Measurements from ENCODE around the gene CCDC201. TPM values are rescaled to one million over a fixed set of nuclear protein-coding genes. Genes with fewer than 3 reads are reported as not detected.

CCDC201 gene, protein sequence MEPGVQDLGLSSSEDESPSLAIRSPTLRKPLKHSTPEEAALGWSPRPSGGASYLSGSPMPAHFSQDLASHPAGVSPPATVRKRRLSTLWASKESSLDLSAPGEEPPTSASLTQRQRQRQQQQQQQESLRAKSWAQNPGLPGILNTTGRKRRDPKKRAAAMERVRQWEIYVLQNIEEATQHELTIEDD
- total RNA-seq = not detected

GRCh38 chr7:45873035-45873354 is at the start of gene CCDC201:
Gene CCDC201, minus strand, starts transcription at chr7:45873082. Its CDS starts 75 bp downstream, at chr7:45873007.
- no peak for DNase-seq (ENCODE audit: low spot score)

GRCh38 chr7:45921699-45922519 is 49.0 kb upstream of the CCDC201 start:
- DNase-seq (ENCODE audit: low spot score) = peak; percentile 77

DNA sequence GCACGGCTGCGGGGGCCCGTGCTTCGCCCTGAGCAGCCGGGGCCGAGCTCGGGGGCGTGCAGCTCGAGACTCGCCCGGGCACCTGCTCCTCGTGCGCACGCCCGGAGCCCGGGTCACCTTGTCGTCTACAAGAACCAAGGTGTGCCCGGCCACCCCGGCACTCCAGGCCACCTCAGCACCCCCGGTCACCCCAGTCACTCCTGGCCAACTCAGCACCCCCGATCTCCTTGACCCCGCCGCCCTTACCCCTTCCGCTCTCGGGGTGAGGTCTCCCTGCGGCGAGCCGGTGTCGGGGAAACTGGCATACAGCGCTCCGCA is 48.5 kb upstream of the CCDC201 start:
- DNase-seq (ENCODE audit: low spot score) = no peak

- no peak for DNase-seq (ENCODE audit: low spot score)
Measured at GRCh38 chr7:45920502-45921380, 47.9 kb upstream of the CCDC201 start, which contains the start of gene IGFBP3. Gene IGFBP3, minus strand, starts transcription at chr7:45921272. Its CDS starts 132 bp downstream, at chr7:45921140.

DNA sequence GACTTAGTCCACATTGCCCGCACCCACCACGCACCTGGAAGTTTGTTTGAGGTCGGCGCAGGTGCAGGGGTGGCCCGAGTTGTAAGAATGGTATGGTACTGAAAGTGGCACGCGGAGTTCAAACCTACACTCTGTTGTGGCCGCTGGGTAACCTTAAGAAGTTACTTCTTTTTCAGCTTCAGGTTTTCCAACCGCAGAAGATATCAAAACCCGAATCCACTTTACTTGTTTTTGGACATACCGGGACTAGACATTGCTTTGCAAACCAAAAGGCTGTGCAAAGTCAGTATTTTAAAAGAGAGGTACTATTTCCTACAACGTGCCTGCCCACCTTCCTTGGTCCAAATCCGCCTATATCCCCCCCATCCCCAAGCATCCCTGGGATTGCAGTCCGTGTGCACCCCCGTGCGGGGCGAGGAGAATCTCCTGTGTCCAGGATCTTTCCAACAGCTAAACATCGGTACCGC is 47.1 kb upstream of the CCDC201 start:
- no peak for DNase-seq (ENCODE audit: low spot score)

DNA sequence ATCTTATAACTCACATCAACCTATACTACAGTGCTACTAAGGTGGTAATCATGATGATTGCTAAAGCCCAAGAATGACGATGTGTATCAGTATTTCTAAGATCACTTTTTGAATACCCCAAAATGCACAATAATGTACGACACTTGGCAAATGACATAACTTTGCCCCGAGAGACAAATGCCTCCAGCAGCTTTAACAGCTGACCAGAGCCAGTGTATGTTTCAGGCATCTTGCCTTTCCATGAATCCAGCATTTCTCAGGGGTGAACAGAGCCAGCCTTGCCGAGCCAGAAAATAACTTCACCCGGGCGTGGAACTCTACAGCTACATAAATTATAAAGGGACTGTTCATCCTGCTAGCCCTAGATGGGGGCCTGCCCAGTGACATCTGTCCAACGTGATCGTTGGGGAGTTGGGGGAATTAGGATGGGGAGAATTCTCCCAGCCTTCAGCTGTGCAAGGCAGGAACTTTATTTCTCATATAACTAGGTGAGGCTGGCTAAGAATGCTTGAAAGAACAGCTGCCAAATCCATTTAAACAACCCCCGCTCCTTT is 46.4 kb upstream of the CCDC201 start:
- no peak for DNase-seq (ENCODE audit: low spot score)

DNA sequence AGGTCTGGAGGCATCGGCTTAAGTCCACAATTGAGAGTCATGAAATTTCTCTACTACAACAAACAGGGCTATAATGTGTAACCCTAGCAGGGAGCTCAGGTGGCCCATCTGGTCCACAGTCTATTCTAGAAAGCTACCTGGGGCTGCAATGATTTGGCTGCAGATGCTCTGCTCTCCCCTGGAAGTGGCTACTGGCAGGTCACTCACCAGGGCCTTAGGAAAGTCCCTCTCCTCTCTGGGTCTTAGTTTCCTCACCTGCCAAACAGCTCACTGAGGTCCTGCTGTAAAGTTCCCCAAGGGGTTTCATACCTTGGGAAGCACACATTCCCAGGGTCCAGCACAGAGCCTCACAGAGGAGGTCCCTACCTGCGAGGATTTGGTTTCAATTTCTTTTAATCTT is 45.7 kb upstream of the CCDC201 start:
- no peak for DNase-seq (ENCODE audit: low spot score)

DNA sequence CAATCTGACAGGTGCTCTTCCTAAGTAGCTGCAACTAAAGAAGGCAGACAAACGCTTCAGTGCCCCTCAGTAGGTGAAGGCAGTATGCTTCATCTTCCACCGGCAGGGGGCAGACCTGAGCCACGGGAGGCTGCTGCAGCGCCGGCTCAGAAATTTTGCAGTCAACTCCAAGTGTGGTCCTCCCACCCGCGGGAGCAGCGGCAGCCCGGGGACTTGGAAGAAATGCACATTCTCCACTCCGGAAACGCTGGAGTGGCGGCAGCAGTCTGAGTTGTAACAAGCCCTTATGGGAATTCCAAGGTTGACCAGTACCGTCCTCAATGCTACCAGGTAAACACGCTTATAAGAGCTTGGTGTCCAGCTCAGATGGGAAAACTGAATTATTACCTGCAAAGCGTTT is 44.8 kb upstream of the CCDC201 start:
- DNase-seq (ENCODE audit: low spot score) = peak; percentile 83

- DNase-seq (ENCODE audit: low spot score) = no peak
Measured at GRCh38 chr7:45917064-45917463, 44.2 kb upstream of the CCDC201 start.

- no peak for DNase-seq (ENCODE audit: low spot score)
Measured at GRCh38 chr7:45915606-45916005, 42.7 kb upstream of the CCDC201 start.

DNA sequence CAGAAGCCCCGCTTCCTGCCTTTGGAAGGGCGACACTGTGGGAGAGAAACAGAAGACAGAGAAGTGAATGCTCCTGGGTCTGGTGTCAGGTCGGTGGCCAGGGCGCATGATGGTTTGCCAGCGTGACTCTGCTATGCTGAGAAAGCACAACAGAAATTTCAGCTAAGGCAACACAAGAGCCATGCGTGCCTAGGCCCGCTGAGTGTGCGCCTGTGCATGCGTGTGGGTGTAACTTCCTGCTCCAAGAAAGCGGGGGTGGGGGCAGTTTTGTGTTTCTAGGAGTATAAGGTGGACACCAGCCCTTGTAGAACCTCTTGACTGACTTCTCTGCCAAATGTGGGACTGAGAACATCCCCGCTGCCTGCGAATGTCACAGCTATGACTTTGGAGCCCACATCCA is 42.0 kb upstream of the CCDC201 start:
- DNase-seq (ENCODE audit: low spot score) = no peak

DNA sequence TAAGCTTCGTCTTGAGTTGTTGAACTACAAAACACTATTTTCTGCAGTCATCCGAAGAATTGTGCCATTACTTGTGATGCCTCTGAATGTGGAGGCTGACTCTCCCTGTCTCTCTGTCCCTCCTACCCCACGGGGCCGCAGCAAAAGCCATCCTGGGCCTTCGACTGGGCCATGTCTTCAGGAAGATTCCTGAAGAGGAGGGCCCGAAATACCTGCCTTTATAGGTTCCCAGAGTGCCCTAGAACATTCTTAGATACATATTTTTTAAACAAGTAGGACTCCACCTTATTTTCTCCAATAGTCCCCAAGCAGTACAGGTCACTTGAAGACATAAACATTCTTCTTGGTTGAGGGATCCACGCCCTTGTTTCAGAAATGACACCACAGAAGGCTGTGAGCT is 40.1 kb upstream of the CCDC201 start:
- DNase-seq (ENCODE audit: low spot score) = no peak

GRCh38 chr7:45911311-45911710 is 38.4 kb upstream of the CCDC201 start:
- DNase-seq (ENCODE audit: low spot score) = no peak

DNA sequence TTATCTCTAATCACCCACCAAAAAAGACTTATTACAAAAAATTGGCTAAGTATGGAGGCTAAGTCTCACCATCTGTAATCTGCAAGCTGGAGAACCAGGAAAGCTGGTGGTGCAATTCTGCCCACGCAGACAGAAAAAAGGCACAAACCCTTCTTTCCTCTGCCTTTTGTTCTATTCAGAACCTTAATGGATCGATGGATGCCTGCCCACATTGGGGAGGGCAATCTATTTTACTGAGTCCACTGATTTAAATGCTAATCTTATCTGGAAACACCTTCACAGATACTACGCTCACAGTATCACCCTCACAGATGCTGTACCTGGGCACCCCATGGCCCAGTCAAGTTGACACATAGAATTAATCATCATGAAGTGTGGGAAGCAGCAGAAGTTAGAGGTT is 38.0 kb upstream of the CCDC201 start:
- no peak for DNase-seq (ENCODE audit: low spot score)

GRCh38 chr7:45909561-45909960 is 36.7 kb upstream of the CCDC201 start:
- no peak for DNase-seq (ENCODE audit: low spot score)

- no peak for DNase-seq (ENCODE audit: low spot score)
Measured at GRCh38 chr7:45902820-45903219, 29.9 kb upstream of the CCDC201 start.

- DNase-seq (ENCODE audit: low spot score) = no peak
Measured at GRCh38 chr7:45901566-45901965, 28.7 kb upstream of the CCDC201 start.

DNA sequence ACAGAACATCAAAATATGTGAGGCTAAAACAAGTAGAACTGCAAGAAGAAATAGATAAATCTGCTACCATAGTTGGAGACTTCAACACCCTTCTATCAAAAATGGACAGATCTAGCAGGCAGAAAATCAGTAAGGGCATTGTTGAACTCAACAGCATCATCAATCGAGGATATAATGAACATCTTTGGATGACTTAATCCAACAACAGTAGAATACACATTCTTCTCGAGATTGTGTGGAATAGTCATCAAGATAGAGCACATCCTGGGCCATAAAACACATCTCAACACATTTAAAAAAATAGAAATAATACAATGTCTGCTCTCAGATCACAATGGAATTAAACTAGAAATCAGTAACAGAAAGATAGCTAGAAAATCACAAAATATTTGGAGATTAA is 25.3 kb upstream of the CCDC201 start:
- no peak for DNase-seq (ENCODE audit: low spot score)

GRCh38 chr7:45897042-45897690 is 24.3 kb upstream of the CCDC201 start:
- DNase-seq (ENCODE audit: low spot score) = no peak

- DNase-seq (ENCODE audit: low spot score) = no peak
Measured at GRCh38 chr7:45894665-45895062, 21.8 kb upstream of the CCDC201 start.

DNA sequence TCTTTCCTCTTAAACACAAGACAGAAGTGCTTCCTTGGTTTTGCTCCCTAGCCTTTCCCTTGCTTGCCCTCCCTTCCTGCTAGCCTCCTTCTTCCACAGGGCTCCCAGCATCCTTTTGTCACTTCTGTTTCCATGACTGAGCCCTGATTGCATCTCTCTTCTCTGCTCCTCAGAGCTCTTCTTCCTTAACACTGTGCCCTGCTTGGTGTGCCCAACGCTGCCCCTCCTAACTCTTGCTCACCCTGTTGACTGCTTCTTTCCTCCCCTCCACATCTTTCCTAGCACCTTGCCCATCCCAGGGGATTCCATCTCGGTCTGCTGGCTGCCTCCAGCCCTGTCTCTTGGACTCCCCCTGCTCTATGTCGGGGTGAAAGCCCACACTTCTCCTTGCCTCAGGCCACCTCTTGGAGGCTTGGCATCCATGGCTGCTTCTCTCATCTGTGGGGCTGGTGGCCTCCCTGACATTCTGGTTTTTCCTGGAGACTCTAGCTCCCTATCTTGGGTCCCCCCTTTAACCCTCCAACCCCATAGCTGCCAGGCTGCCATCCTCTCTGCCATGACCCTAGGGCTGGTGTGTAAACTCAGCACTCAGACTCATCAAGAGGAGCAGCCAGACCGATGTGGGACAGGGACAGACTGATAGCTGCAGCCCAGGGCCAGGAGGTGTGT is 21.2 kb upstream of the CCDC201 start:
- DNase-seq (ENCODE audit: low spot score) = no peak
